ENCODE data around the gene TP53AIP1.

TP53AIP1 gene

DNA sequence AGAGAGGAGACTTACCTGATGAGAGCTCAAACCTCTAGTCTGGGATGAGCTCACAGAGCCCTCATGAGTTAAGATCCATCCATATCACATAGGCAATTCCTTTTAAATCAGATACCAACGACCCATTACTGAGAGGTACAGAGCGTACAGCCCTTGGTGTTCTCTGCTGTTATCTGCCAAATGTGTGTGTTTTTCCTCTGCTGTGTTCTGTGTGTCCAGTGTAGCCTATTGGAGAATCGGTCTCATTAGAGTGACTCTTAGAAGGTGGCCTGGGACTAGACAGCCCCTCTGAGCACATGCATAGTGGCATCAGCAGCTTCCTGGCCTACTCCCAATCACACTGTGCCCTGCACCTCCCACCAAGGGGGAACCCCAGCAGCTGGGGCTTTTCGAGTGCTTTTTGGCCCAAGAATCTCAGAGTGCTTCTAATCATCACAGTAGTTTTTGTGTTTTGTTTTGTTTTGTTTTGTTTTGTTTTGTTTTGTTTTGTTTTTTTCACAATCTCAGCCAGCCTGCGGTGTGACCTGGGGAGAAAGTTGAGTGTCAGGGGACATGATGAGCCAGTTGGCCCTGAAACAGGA, 25.4 kb downstream of the TP53AIP1 start:
- no peak for TF ChIP-seq CTCF (IDR thresholded peaks at IDR 0.05; ENCODE audit: low read depth, low read length)
- no peak overlapping the region for H3K4me3 ChIP-seq (ENCODE audit: low read depth, low read length)

DNA sequence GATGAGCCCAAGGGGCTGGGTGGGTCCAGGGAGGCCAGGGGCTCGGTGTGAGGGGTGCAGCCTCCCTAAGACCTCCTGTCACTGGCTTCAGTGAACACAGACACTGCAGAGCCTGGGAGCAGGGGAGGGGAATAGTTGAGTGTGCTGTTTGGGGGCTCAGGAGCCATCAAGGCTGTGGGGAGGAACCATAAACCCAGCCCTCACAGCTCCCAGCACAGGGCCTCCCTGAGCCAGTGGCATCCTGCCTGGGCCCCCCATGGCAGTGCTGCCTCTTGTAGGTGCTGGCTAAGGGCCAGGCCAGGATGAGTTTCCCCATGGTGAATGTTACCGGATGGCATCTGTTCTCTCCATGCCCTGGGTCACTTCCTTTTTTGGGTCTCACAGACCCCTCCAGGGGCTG, 26.0 kb downstream of the TP53AIP1 start:
- TF ChIP-seq CTCF (IDR thresholded peaks at IDR 0.05; ENCODE audit: low read depth, low read length), result no peak
- H3K4me3 ChIP-seq (ENCODE audit: low read depth, low read length), result no peak overlapping the region

DNA sequence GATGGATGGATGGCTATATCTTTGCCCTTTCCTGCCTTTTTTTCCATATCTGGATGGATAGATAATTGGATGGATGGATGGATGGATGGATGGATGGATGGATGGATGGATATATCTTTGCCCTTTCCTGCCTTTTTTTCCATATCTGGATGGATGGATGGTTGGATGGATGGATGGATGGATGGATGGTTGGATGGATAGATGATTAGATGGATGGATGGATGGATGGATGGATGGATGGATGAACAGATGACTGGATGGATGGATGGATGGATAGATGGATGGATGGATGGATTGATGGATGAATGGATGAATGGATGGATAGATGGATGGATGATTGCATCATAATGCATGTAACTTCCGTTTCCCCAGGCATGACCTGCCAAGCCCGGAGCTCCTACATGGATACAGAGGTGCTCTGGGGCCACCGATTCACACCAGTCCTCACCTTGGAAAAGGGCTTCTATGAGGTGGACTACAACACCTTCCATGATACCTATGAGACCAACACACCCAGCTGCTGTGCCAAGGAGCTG, 26.6 kb downstream of the TP53AIP1 start:
- TF ChIP-seq CTCF (IDR thresholded peaks at IDR 0.05; ENCODE audit: low read depth, low read length), result no peak
- H3K4me3 ChIP-seq (ENCODE audit: low read depth, low read length), result no peak overlapping the region

DNA sequence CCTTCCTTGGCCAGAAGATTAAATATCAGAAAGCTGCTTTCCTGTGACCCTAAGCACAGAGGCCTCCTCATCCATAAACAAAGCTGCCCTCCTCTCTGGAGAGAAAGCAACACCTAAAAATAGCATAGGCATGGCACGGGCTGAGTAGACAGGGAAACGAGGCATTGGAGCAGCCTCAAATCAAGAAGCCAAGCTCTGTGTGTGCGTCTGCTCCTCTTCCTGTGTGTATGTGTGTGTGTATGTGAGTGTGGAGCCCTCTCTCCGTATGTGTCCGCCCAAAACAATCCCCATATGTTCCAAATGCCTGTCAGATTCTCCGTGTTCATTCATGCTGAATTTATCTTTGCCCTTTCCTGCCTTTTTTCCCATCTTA, 27.5 kb downstream of the TP53AIP1 start:
- no peak for TF ChIP-seq CTCF (IDR thresholded peaks at IDR 0.05; ENCODE audit: low read depth, low read length)

DNA sequence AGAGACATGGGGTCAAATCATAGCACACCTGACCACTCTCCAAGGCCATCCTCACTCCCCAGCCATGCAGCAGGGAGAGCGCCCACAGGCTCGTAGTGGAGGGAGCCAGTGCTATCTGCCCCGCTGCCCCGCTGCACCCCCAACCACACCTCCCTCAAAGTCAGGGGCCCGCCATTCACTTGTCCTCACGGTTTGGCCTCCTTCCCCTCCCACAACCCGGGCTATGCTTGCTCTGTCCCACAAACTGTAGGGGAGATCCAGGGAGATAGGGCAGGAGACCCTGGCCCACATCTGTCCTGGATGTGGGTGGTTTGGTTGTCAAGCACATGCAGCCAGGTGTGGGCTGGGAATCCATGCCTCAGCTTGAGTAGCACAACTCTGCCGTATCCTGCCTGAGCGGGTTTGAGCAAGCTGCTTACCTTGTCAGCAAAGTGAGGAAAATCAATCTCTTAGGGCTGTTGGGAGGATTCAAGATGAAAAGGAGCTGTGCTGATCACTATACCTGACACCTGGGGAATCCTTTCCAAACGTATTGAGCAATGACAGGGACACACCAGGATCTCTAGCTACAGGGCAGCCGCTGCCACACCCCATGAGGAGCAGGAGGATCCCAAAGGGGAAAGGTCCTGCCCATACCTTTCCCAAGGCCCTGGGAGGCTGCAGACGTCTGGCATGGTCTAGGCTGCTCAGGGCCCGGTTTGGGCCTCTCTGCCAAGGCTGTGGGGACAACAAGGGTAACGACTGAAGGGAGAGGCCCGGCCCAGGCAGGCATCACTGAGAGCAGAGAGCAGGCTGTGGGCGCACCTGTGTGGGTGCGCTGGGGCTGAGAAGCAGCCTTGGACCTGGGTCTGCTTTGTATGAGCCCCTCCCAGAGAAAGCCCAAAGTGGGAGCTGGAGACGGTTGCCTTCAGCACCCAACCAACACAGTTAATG, 28.2 kb downstream of the TP53AIP1 start:
- TF ChIP-seq CTCF (IDR thresholded peaks at IDR 0.05; ENCODE audit: low read depth, low read length), result no peak
- H3K4me3 ChIP-seq (ENCODE audit: low read depth, low read length), result no peak overlapping the region

More for the DNA sequence above, 27.5 kb downstream of the TP53AIP1 start:
- H3K4me3 ChIP-seq (ENCODE audit: low read depth, low read length), result no peak overlapping the region

DNA sequence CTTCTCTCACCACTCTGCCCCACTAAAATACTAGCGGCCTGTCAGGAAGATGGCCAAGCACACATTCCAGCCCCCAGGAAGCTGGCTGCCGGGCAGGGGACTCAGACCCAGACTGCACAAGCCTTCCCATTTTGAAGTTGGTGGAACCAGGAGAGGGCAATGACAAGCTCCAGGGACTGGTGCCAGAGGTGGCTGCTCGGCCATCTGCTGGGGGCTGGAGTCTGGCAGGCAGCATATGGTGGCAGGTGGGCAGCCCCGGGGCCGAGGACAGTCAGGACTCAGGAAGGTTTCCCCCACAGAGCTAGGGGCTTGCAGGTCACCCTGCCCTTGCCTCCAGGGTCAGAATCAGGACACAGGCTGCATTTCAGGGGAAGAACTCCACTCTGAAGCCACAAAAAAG, 28.9 kb downstream of the TP53AIP1 start:
- no peak for TF ChIP-seq CTCF (IDR thresholded peaks at IDR 0.05; ENCODE audit: low read depth, low read length)
- no peak overlapping the region for H3K4me3 ChIP-seq (ENCODE audit: low read depth, low read length)

- no peak for TF ChIP-seq CTCF (IDR thresholded peaks at IDR 0.05; ENCODE audit: low read depth, low read length)
- no peak overlapping the region for H3K4me3 ChIP-seq (ENCODE audit: low read depth, low read length)
Measured at GRCh38 chr11:128911701-128912100, 31.0 kb downstream of the TP53AIP1 start.

All from WI38 (cell line).